Mammary epithelial cell (primary cell): ENCODE measurements around the gene ATIC.

Experiments
- CTCF ChIP-seq, 2 donors: IDR thresholded peaks in 1 of 2; conservative IDR thresholded peaks in 1 of 2; 2 replicates each; pipeline ENCODE4 v1.5.1; 2011 to 2012; ENCODE audit warnings: inconsistent platforms in 2 of 2, low read length in 2 of 2, mild to moderate bottlenecking in 2 of 2, control low read depth in 1 of 2, low read depth in 1 of 2; ENCODE audit not compliant: insufficient read depth in 1 of 2; ENCODE audit errors: extremely low read depth in 1 of 2
- EZH2 ChIP-seq: IDR thresholded peaks from 2 replicates; pipeline ENCODE4 v1.6.1; 2012; ENCODE audit warnings: low read length, inconsistent platforms, borderline replicate concordance

- TF ChIP-seq CTCF (conservative IDR thresholded peaks at IDR 0.05 in 1 of 2, IDR thresholded peaks at IDR 0.05 in 1 of 2; ENCODE audit: extremely low read depth in 1 of 2, insufficient read depth in 1 of 2, low read depth in 1 of 2, low read length in 2 of 2) (no peak), EZH2 (no peak)
These were observed 27.2 kb downstream of the ATIC start for GRCh38 chr2:215338883-215339679.
